Thyroid gland (tissue), 4 donors: ENCODE data around the gene SLITRK5. TPM values are rescaled to one million over a fixed set of nuclear protein-coding genes. Genes with fewer than 3 reads are reported as not detected.

Experiments
- DNase-seq, 2 donors: peaks; one replicate each; pipeline ENCODE4 v3.0.0-alpha.2; 2019
- H3K27ac ChIP-seq, 3 donors: fragments of 200-600 bp; sonication (generic); 1 replicate in 2 of 3; 2 replicates in 1 of 3; pipeline ENCODE4 v1.5.1; 2016 to 2019; ENCODE audit warnings: mild to moderate bottlenecking in 1 of 3, moderate library complexity in 1 of 3
- H3K27me3 ChIP-seq: fragments of 200-600 bp; sonication (generic); one replicate; pipeline ENCODE4 v1.5.1; 2019
- H3K36me3 ChIP-seq, 2 donors: fragments of 200-600 bp; sonication (generic); one replicate each; pipeline ENCODE4 v1.5.1; 2016 to 2019
- H3K4me1 ChIP-seq, 2 donors: fragments of 200-600 bp; sonication (generic); one replicate each; pipeline ENCODE4 v1.5.1; 2017 to 2019
- H3K4me3 ChIP-seq, 3 donors: fragments of 200-600 bp; sonication (generic); replicated peaks in 1 of 3; 1 replicate in 2 of 3; 2 replicates in 1 of 3; pipeline ENCODE4 v1.5.1; 2016; ENCODE audit warnings: mild to moderate bottlenecking in 1 of 3
- H3K9me3 ChIP-seq: fragments of 200-600 bp; sonication (generic); one replicate; pipeline ENCODE4 v1.5.1; 2017
- CTCF ChIP-seq, 6 experiments: fragments of 200-600 bp in 3 of 6; fragments of 450-650 bp in 3 of 6; sonication (generic) in 3 of 6; IDR thresholded peaks; one replicate each; pipeline ENCODE4 v1.5.1; 2016 to 2019; ENCODE audit warnings: antibody characterized with exemption in 6 of 6, mild to moderate bottlenecking in 2 of 6, inconsistent platforms in 1 of 6, moderate library complexity in 1 of 6
- POLR2A ChIP-seq, 2 donors: fragments of 450-650 bp; IDR thresholded peaks; one replicate each; pipeline ENCODE4 v1.6.1; 2017; ENCODE audit warnings: antibody characterized with exemption in 2 of 2, mild to moderate bottlenecking in 2 of 2, moderate library complexity in 1 of 2
- WGBS, 2 donors: methylation state at CpG; one replicate each; pipeline ENCODE4 v1.1.5; 2017; 5-methylcytosine and 5-hydroxymethylcytosine counted together
- intact Hi-C: fragments of 100-400 bp; cut with DNase I; formaldehyde crosslinking; loops from one replicate; pipeline ENCODE4 v1.15.1; 2023
- total RNA-seq, 4 donors: library from RNA; depleted of rRNA; stranded (reverse); fragments of >200 nt; gene quantifications; one replicate each; pipeline ENCODE4 v1.2.3, GENCODE V29; 2016

SLITRK5 gene
- total RNA-seq, 4 donors from 2014 or later: 1.9 to 7.4 (median 4.0) TPM

- no peak for DNase-seq
- Histone ChIP-seq H3K36me3 (no peaks in the 10 kb centered on the region), H3K4me3 (no peak overlapping the region), H3K9me3 (no peaks in the 10 kb centered on the region), H3K27ac (no peak overlapping the region), H3K27me3 (no peaks in the 10 kb centered on the region), H3K4me1 (peaks cover 0 to 8% of the 10 kb centered on the region in 2 donors)
- intact Hi-C loops: no loop called here
- 83 to 84% methylated on average over 1 of the region's 1 CpG for WGBS, 2 donors
- TF ChIP-seq CTCF (IDR thresholded peaks at IDR 0.05): no peak
- TF ChIP-seq POLR2A (IDR thresholded peaks at IDR 0.05): no peak
These were observed 3.5 kb upstream of the SLITRK5 start for GRCh38 chr13:87667686-87668085.

- H3K4me3 ChIP-seq: no peak overlapping the region
- H3K4me1 ChIP-seq: peaks cover 0 to 23% of the 10 kb centered on the region in 2 donors
- no peak overlapping the region for H3K27ac ChIP-seq
- no peaks in the 10 kb centered on the region for H3K9me3 ChIP-seq
- 36 to 38% methylated on average over 3 of the region's 3 CpGs for WGBS, 2 donors
- DNase-seq: peak; percentile 14 to 27
- H3K36me3 ChIP-seq: no peaks in the 10 kb centered on the region
- H3K27me3 ChIP-seq: no peaks in the 10 kb centered on the region
- TF ChIP-seq CTCF (IDR thresholded peaks at IDR 0.05): peak in 5 of 6 experiments; percentile 15 to 67 (median 60)
- no peak for TF ChIP-seq POLR2A (IDR thresholded peaks at IDR 0.05)
- intact Hi-C loops: no loop called here
These were observed 1.7 kb upstream of the SLITRK5 start for GRCh38 chr13:87669379-87669978.

- Histone ChIP-seq H3K27ac (peak overlapping the region; percentile 53 to 88 (median 72)), H3K4me1 (peaks cover under 1 to 28% of the 10 kb centered on the region in 2 donors), H3K36me3 (no peaks in the 10 kb centered on the region), H3K4me3 (peak overlapping the region; percentile 26 to 85 (median 53)), H3K27me3 (no peaks in the 10 kb centered on the region), H3K9me3 (no peaks in the 10 kb centered on the region)
- WGBS, 2 donors: 1 to 4% methylated on average over 18 to 61 of the region's 89 CpGs
- peak; percentile 38 to 54 for DNase-seq
- no peak for TF ChIP-seq CTCF (IDR thresholded peaks at IDR 0.05)
- no peak for TF ChIP-seq POLR2A (IDR thresholded peaks at IDR 0.05)
- intact Hi-C loops: no loop called here
These were observed 808 bp downstream of the SLITRK5 start for GRCh38 chr13:87671753-87672605.

GRCh38 chr13:87674247-87674738, 3.1 kb downstream of the SLITRK5 start:
- intact Hi-C loops: no loop called here
- 3 to 4% methylated on average over 27 of the region's 27 CpGs for WGBS, 2 donors
- H3K36me3 ChIP-seq: no peaks in the 10 kb centered on the region
- no peak for DNase-seq
- peak overlapping the region; percentile 39 to 72 (median 70) for H3K27ac ChIP-seq
- no peaks in the 10 kb centered on the region for H3K27me3 ChIP-seq
- TF ChIP-seq CTCF (IDR thresholded peaks at IDR 0.05) (no peak), POLR2A (IDR thresholded peaks at IDR 0.05) (no peak)
- no peaks in the 10 kb centered on the region for H3K9me3 ChIP-seq
- peak overlapping the region in 1 of 3 donors; percentile 34 for H3K4me3 ChIP-seq
- H3K4me1 ChIP-seq: peaks cover 16 to 41% of the 10 kb centered on the region in 2 donors

GRCh38 chr13:87675851-87676250, 4.7 kb downstream of the SLITRK5 start:
- Histone ChIP-seq H3K4me3 (no peak overlapping the region), H3K4me1 (peaks cover 17 to 41% of the 10 kb centered on the region in 2 donors), H3K9me3 (no peaks in the 10 kb centered on the region), H3K27me3 (no peaks in the 10 kb centered on the region), H3K36me3 (no peaks in the 10 kb centered on the region), H3K27ac (no peak overlapping the region)
- TF ChIP-seq POLR2A (IDR thresholded peaks at IDR 0.05) (no peak), CTCF (IDR thresholded peaks at IDR 0.05) (no peak)
- intact Hi-C loops: no loop called here
- DNase-seq: no peak
- WGBS, 2 donors: 79 to 86% methylated on average over 10 of the region's 10 CpGs
